Fibroblast of lung (primary cell): Measurements from ENCODE around the gene HAO1.

Experiments
- CTCF ChIP-seq, 2 donors: IDR thresholded peaks in 1 of 2; conservative IDR thresholded peaks in 1 of 2; 1 replicate in 1 of 2; 2 replicates in 1 of 2; pipeline ENCODE4 v1.5.1; 2011 to 2012; ENCODE audit warnings: low read length in 2 of 2, control low read depth in 1 of 2, inconsistent platforms in 1 of 2, low read depth in 1 of 2, mild to moderate bottlenecking in 1 of 2
- EZH2 ChIP-seq: IDR thresholded peaks from 2 replicates; pipeline ENCODE4 v1.5.1; 2012; ENCODE audit warnings: low read length, control low read depth, mild to moderate bottlenecking; ENCODE audit errors: missing control alignments

GRCh38 chr20:7853493-7853892 is 86.8 kb downstream of the HAO1 start:
- TF ChIP-seq CTCF (conservative IDR thresholded peaks at IDR 0.05 in 1 of 2, IDR thresholded peaks at IDR 0.05 in 1 of 2; ENCODE audit: low read depth in 1 of 2, low read length in 2 of 2) (no peak), EZH2 (no peak)
